Left ventricle myocardium inferior (tissue), 1 donor: ENCODE measurements around the gene CEACAM5. TPM values are rescaled to one million over a fixed set of nuclear protein-coding genes. Genes with fewer than 3 reads are reported as not detected.

Experiments used
- DNase-seq: peaks from one replicate; pipeline ENCODE4 v3.0.0-alpha.2; 2020
- H3K27ac ChIP-seq: fragments of 200-600 bp; replicated peaks from 2 replicates; pipeline ENCODE4 v1.8.0; 2021
- H3K27me3 ChIP-seq: fragments of 200-600 bp; 2 replicates; pipeline ENCODE4 v1.8.0; 2021; ENCODE audit warnings: low read depth
- H3K36me3 ChIP-seq: fragments of 200-600 bp; 2 replicates; pipeline ENCODE4 v1.8.0; 2021
- H3K4me1 ChIP-seq: fragments of 200-600 bp; 2 replicates; pipeline ENCODE4 v1.8.0; 2021
- H3K4me3 ChIP-seq: fragments of 200-600 bp; 2 replicates; pipeline ENCODE4 v1.8.0; 2021; ENCODE audit warnings: mild to moderate bottlenecking, moderate library complexity
- H3K9me3 ChIP-seq: fragments of 200-600 bp; replicated peaks from 2 replicates; pipeline ENCODE4 v1.8.0; 2021
- CTCF ChIP-seq: fragments of 200-600 bp; IDR thresholded peaks from 2 replicates; pipeline ENCODE4 v1.8.0; 2021; ENCODE audit warnings: antibody characterized with exemption, mild to moderate bottlenecking, borderline replicate concordance
- intact Hi-C: fragments of 100-400 bp; cut with micrococcal nuclease; formaldehyde crosslinking; loops from one replicate; pipeline ENCODE4 v1.11.0; 2022
- total RNA-seq: library from RNA; stranded (reverse); fragmentation: NEBNext Ultra II Directional; extraction: Animal tissue kit (Norgen Biotek cat#: 25700); gene quantifications from one replicate; pipeline ENCODE4 v1.2.1, GENCODE V29; 2021
- donor health status: DM: no; HTN: yes; CAD: no; lungs with severe emphysema.

Gene CEACAM5
- total RNA-seq, 1 donor from 2014 or later, result 0.19 TPM

- H3K4me1 ChIP-seq, result no peaks in the 10 kb centered on the region
- no peak overlapping the region for H3K27ac ChIP-seq
- H3K27me3 ChIP-seq, result peaks cover 82% of the 10 kb centered on the region
- no peaks in the 10 kb centered on the region for H3K9me3 ChIP-seq
- H3K4me3 ChIP-seq, result no peak overlapping the region
- no peak for DNase-seq
- no peaks in the 10 kb centered on the region for H3K36me3 ChIP-seq
- no peak for TF ChIP-seq CTCF
- intact Hi-C loops, result no loop called here
These were observed 6.9 kb upstream of the CEACAM5 start for GRCh38 chr19:41701401-41702075.

GRCh38 chr19:41702171-41702651 is 6.2 kb upstream of the CEACAM5 start:
- intact Hi-C loops, result no loop called here
- TF ChIP-seq CTCF, result no peak
- Histone ChIP-seq H3K27me3 (peaks cover 82% of the 10 kb centered on the region), H3K4me1 (no peaks in the 10 kb centered on the region), H3K4me3 (no peak overlapping the region), H3K9me3 (no peaks in the 10 kb centered on the region), H3K36me3 (no peaks in the 10 kb centered on the region), H3K27ac (no peak overlapping the region)
- DNase-seq, result no peak

GRCh38 chr19:41703602-41704293 is 4.7 kb upstream of the CEACAM5 start:
- no peaks in the 10 kb centered on the region for H3K4me1 ChIP-seq
- no peaks in the 10 kb centered on the region for H3K9me3 ChIP-seq
- no peaks in the 10 kb centered on the region for H3K36me3 ChIP-seq
- TF ChIP-seq CTCF, result no peak
- no peak overlapping the region for H3K27ac ChIP-seq
- no peak for DNase-seq
- H3K4me3 ChIP-seq, result no peak overlapping the region
- intact Hi-C loops, result no loop called here
- H3K27me3 ChIP-seq, result peaks cover 87% of the 10 kb centered on the region

- H3K27me3 ChIP-seq, result peaks cover 88% of the 10 kb centered on the region
- H3K4me3 ChIP-seq, result no peak overlapping the region
- H3K9me3 ChIP-seq, result no peaks in the 10 kb centered on the region
- H3K36me3 ChIP-seq, result no peaks in the 10 kb centered on the region
- TF ChIP-seq CTCF, result no peak
- DNase-seq, result peak; percentile 18
- H3K4me1 ChIP-seq, result no peaks in the 10 kb centered on the region
- intact Hi-C loops, result no loop called here
- H3K27ac ChIP-seq, result no peak overlapping the region
These were observed 2.8 kb upstream of the CEACAM5 start for GRCh38 chr19:41705393-41706174.

GRCh38 chr19:41706741-41707501 is 1.5 kb upstream of the CEACAM5 start:
- peak; percentile 52 for TF ChIP-seq CTCF
- no peaks in the 10 kb centered on the region for H3K9me3 ChIP-seq
- H3K4me3 ChIP-seq, result peak overlapping the region; percentile 23
- peak; percentile 23 for DNase-seq
- H3K4me1 ChIP-seq, result no peaks in the 10 kb centered on the region
- no peaks in the 10 kb centered on the region for H3K36me3 ChIP-seq
- no peak overlapping the region for H3K27ac ChIP-seq
- intact Hi-C loops, result no loop called here
- H3K27me3 ChIP-seq, result peaks cover 88% of the 10 kb centered on the region
